ENCODE measurements around the gene BCL2L14.

The BCL2L14 gene

GRCh38 chr12:12081836-12082497, 11.2 kb downstream of the BCL2L14 start:
- H3K4me3 ChIP-seq (ENCODE audit: low read length): no peak overlapping the region
- TF ChIP-seq ZNF274 (IDR thresholded peaks at IDR 0.05; ENCODE audit: low read depth, low read length): no peak

DNA sequence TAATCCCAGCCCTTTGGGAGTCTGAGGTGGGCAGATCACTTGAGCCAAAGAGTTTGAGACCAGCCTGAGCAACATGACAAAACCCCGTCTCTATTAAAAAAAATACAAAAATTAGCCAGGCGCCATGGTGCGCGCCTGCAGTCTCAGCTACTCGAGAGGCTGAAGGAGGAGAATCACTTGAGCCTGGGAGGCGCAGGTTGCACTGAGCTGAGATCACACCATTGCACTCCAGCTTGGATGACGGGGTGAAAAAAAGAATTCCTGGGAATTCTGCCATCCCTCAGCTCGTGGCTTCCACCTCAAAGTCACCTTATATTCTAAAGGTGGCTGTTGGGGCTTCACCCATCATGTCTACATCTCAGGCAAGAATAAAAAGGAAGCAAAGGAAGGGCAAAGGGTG, 12.9 kb downstream of the BCL2L14 start:
- no peak for TF ChIP-seq ZNF274 (IDR thresholded peaks at IDR 0.05; ENCODE audit: low read depth, low read length)
- no peak overlapping the region for H3K4me3 ChIP-seq (ENCODE audit: low read length)

- no peak for TF ChIP-seq ZNF274 (IDR thresholded peaks at IDR 0.05; ENCODE audit: low read depth, low read length)
- no peak overlapping the region for H3K4me3 ChIP-seq (ENCODE audit: low read length)
Measured at GRCh38 chr12:12086362-12086761, 15.6 kb downstream of the BCL2L14 start.

DNA sequence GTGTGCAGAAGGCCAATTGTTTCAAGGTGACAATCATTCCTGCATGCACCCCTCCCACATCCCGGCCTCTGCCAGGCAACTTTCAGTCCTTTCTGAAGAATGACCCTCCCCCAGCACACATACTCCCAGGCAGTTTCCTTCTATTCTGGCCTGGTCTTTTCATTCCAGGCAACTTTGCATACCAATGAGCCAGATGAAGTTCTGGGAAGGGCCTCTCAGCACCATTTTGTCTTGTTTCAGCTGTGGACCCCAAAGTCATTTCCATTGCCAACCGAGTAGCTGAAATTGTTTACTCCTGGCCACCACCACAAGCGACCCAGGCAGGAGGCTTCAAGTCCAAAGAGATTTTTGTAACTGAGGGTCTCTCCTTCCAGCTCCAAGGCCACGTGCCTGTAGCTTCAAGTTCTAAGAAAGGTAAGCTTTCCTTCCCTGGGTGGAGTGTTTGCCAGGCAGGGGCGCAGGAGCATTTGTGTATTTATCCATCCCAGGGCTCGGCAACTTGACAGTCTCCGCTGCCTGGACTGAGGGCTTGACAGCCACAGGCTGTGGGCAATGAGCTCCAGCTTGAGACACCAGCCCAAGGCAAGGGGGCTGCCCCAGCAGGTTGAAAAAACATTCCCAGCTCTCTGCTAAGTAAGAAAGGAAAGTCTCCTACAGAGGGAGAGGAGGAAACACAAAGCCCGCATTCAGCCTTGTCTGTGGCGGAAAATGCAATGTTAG, 16.4 kb downstream of the BCL2L14 start:
- no peak overlapping the region for H3K4me3 ChIP-seq (ENCODE audit: low read length)

DNA sequence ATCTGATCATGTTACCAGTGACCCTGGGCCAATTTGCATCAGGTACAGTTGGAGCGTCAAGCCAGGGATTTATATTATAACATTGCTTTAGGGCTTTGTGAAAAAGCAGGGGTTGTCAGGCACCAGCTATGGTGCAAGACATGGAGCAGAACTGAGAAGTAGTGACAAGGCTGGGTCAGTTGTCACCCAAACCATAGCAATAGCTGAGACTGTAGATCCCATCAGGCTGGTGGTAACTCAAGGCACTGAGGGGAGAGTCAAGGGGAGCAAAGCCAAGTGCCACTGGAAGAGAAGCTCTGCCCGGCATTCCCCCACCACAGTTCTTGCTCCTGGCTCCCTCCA, 16.9 kb downstream of the BCL2L14 start:
- no peak for TF ChIP-seq ZNF274 (IDR thresholded peaks at IDR 0.05; ENCODE audit: low read depth, low read length)
- no peak overlapping the region for H3K4me3 ChIP-seq (ENCODE audit: low read length)

More for the DNA sequence above, 16.4 kb downstream of the BCL2L14 start:
- TF ChIP-seq ZNF274 (IDR thresholded peaks at IDR 0.05; ENCODE audit: low read depth, low read length): no peak

DNA sequence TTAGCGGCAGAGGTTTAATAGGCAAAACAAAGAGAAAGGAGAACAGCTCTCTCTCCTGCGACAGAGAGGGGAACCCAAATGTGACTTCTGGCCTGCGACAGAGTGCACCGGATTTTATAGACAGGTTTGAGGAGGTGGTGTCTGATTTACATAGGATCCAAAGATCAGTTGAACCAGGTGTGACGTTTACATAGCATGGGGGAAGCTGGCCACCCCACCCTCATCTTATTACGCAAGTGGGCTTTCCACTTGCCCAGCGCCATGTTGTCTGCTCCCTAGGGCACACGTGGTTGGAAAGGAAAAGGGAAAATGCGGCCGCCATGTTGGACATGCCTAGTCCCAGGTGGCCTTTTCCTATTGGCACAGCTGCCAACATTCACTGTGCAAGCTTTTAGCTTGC, 17.4 kb downstream of the BCL2L14 start:
- no peak for TF ChIP-seq ZNF274 (IDR thresholded peaks at IDR 0.05; ENCODE audit: low read depth, low read length)
- no peak overlapping the region for H3K4me3 ChIP-seq (ENCODE audit: low read length)

- H3K4me3 ChIP-seq (ENCODE audit: low read length): no peak overlapping the region
- no peak for TF ChIP-seq ZNF274 (IDR thresholded peaks at IDR 0.05; ENCODE audit: low read depth, low read length)
Measured at GRCh38 chr12:12088761-12089160, 18.0 kb downstream of the BCL2L14 start.

DNA sequence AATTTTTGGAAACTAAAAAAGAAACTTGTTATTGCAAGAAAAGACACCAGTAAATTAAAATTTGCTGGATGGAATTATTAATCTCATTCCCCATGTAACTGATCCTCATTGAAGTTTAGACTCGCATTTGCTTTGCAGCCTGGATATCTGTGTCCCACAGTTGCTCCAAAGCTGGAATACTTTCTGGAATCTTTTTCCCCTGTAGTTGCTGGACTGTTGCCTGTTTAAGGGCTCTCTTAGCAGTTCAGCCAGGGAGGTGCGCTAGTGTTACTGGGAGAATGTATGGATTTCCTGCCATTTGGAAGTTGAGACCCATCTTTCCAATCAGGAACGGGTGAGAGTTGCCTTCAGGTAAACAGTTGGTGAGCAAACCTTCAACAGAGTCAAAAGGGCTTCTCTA, 20.3 kb downstream of the BCL2L14 start:
- no peak overlapping the region for H3K4me3 ChIP-seq (ENCODE audit: low read length)
- TF ChIP-seq ZNF274 (IDR thresholded peaks at IDR 0.05; ENCODE audit: low read depth, low read length): no peak

GRCh38 chr12:12091977-12092663, 21.4 kb downstream of the BCL2L14 start:
- TF ChIP-seq ZNF274 (IDR thresholded peaks at IDR 0.05; ENCODE audit: low read depth, low read length): no peak
- H3K4me3 ChIP-seq (ENCODE audit: low read length): no peak overlapping the region

- no peak overlapping the region for H3K4me3 ChIP-seq (ENCODE audit: low read length)
- no peak for TF ChIP-seq ZNF274 (IDR thresholded peaks at IDR 0.05; ENCODE audit: low read depth, low read length)
Measured at GRCh38 chr12:12094481-12094880, 23.7 kb downstream of the BCL2L14 start.

DNA sequence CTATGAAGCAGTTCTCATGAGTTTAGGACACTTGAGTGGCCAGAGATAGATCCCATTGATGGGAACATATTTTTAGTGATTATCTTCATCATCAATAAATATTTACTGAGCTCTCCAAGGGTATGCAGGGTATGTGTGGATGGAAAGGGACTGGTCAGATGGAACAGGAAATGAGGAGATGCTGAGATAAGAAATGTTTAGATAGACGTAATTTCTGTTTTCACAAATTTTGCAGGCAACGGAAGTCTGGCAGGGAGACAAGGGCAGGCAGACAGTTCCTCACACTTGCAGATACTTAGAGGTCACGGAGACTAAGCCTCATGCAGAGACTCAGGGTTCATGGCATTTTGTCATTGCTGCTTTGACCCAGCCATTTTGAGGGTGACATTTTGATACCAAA, 24.3 kb downstream of the BCL2L14 start:
- no peak overlapping the region for H3K4me3 ChIP-seq (ENCODE audit: low read length)
- TF ChIP-seq ZNF274 (IDR thresholded peaks at IDR 0.05; ENCODE audit: low read depth, low read length): no peak

GRCh38 chr12:12097891-12098690, 27.4 kb downstream of the BCL2L14 start:
- TF ChIP-seq ZNF274 (IDR thresholded peaks at IDR 0.05; ENCODE audit: low read depth, low read length): no peak
- H3K4me3 ChIP-seq (ENCODE audit: low read length): no peak overlapping the region

DNA sequence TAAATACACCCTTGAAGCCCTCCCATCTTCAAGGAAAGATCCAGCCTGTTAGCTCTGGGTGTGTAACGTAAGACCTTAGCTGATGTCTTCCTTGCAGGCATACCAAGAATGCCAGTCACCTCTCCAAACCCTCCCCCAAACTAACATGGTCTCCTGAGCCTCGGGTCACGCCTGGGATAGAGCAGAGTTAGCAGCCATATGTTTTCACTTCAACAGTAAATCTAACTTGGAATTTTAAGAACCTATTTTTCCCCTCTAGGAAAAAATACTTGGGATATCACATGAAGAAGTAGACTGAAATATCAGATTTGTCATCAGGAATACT, 27.9 kb downstream of the BCL2L14 start:
- TF ChIP-seq ZNF274 (IDR thresholded peaks at IDR 0.05; ENCODE audit: low read depth, low read length): no peak
- H3K4me3 ChIP-seq (ENCODE audit: low read length): no peak overlapping the region

- TF ChIP-seq ZNF274 (IDR thresholded peaks at IDR 0.05; ENCODE audit: low read depth, low read length): no peak
- H3K4me3 ChIP-seq (ENCODE audit: low read length): no peak overlapping the region
Measured at GRCh38 chr12:12099102-12099501, 28.4 kb downstream of the BCL2L14 start.

All from GM08714 (cell line).